ENCODE data around the gene UPK1B. TPM values are rescaled to one million over a fixed set of nuclear protein-coding genes. Genes with fewer than 3 reads are reported as not detected.

UPK1B gene
- total RNA-seq, 4 donors from 2014 or later: 2.1 to 2.2 TPM; not detected in 2

- DNase-seq (ENCODE audit: low spot score in 2 of 2): no peak
- no peak overlapping the region for H3K27ac ChIP-seq
- H3K4me3 ChIP-seq: no peak overlapping the region
- TF ChIP-seq POLR2A (IDR thresholded peaks at IDR 0.05) (no peak), POLR2AphosphoS5 (IDR thresholded peaks at IDR 0.05) (no peak), CTCF (IDR thresholded peaks at IDR 0.05) (no peak), EP300 (IDR thresholded peaks at IDR 0.05) (no peak)
- H3K4me1 ChIP-seq: peaks cover 4% of the 10 kb centered on the region
- H3K27me3 ChIP-seq: no peaks in the 10 kb centered on the region
- no peaks in the 10 kb centered on the region for H3K9me3 ChIP-seq
- no peaks in the 10 kb centered on the region for H3K36me3 ChIP-seq
Observed at GRCh38 chr3:119145128-119145499, 28.3 kb upstream of the UPK1B start.

DNA sequence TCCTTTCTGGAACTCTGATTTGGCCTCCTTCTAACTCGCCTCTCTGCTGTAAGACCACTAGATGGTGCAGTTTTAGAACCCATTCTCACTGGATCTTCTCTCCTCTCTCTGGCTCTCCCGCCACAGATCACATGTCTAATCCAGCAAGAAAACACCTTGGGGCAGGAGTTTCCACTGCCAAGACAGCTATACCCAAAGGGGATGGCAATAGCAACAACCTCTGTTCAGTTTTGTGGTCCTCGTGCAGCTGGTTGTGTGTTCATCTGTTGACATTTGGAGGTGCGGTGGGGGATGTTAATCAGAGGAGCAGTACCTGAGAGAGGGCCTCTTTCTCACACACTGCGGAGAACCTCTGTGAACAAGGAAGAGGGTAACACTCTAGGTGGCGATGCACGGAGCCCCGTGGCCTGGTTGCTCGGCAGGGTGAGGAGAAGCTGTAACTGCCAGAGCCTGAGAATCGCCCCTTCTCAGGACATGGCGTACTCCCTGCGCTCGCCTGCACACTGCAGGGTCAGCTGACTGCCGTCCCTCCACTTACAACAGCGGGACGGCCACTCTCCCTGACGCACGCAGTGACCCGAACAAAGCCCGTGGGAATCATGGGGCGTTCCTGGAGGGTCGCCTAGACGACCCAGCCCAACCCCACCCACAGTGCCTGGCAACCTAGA lies 27.8 kb upstream of the UPK1B start, which contains the start of gene TEX55:
Gene TEX55, plus strand, starts transcription at position 666 of the 668 bp plus-strand sequence. CDS start 25 bp downstream, outside the sequence.
- TF ChIP-seq POLR2AphosphoS5 (IDR thresholded peaks at IDR 0.05) (no peak), POLR2A (IDR thresholded peaks at IDR 0.05) (no peak), EP300 (IDR thresholded peaks at IDR 0.05) (no peak), CTCF (IDR thresholded peaks at IDR 0.05) (peak in 1 of 2 donors; percentile 39)
- no peak within 1 kb of the TSS for H3K4me3 ChIP-seq
- no peaks in the 10 kb centered on the region for H3K9me3 ChIP-seq
- peaks cover 4% of the 10 kb centered on the region for H3K4me1 ChIP-seq
- H3K27ac ChIP-seq: no peak within 1 kb of the TSS
- 68% methylated on average over 11 of the region's 23 CpGs for WGBS
- H3K36me3 ChIP-seq: no peaks in the 10 kb centered on the region
- no peaks in the 10 kb centered on the region for H3K27me3 ChIP-seq
- DNase-seq (ENCODE audit: low spot score in 2 of 2): peak in 1 of 2 donors; percentile 53

DNA sequence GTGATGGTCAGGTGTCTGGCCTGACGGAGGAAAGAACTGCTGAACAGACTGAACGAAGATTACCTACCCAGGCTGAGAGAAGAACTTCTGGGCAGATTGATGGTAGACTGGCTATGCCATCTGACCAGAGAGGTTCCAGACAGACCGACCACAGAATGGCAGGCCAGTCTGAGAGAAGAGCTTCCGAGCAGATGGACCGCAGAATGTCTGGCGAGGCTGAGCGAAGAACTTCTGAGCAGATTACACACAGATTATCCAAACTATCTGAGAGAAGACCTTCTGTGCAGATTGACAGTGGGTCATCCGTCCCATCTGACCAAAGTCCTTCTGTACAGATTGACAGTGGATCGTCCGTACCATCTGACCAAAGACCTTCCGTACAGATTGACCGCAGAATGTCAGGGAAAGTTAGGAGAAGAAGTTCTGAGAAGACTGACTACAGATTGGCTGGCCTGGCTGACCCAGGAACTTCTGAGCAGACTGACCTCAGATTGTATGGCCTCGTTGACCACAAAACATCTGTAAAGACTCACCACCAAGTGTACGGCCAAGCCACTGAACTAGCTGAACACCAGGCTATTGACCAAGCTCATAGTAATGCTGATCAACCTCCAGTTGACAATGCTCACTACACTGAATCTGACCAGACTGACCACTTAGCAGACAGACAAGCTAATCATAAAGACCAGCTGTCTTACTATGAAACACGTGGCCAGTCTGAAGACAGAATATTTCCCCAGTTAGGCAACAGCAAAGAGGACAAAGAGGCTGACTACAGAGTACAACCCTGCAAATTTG lies 26.6 kb upstream of the UPK1B start:
- 89% methylated on average over 15 of the region's 15 CpGs for WGBS
- no peaks in the 10 kb centered on the region for H3K36me3 ChIP-seq
- H3K4me3 ChIP-seq: no peak overlapping the region
- no peaks in the 10 kb centered on the region for H3K27me3 ChIP-seq
- no peaks in the 10 kb centered on the region for H3K9me3 ChIP-seq
- DNase-seq (ENCODE audit: low spot score in 2 of 2): peak in 1 of 2 donors; percentile 61
- no peak overlapping the region for H3K27ac ChIP-seq
- TF ChIP-seq POLR2AphosphoS5 (IDR thresholded peaks at IDR 0.05) (no peak), POLR2A (IDR thresholded peaks at IDR 0.05) (no peak), CTCF (IDR thresholded peaks at IDR 0.05) (no peak), EP300 (IDR thresholded peaks at IDR 0.05) (no peak)
- peaks cover 4% of the 10 kb centered on the region for H3K4me1 ChIP-seq

DNA sequence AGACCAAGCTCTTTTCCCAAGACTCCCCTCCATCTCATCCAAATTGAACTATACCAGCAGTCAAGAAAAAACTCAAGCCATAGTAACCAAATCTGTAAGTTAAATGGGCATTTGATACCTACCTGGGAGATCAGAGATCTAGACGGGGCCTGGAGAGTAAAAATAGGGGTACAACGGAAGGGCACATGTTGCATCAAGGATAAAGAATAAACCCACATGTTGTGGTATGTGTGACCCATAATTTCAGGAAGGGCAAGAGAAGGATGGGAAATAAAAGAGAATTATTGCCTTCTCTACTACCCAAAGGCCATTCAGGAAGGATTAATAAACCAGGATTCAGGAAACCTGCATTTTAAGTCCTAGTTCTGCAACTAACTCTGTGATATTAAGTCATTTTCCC lies 25.9 kb upstream of the UPK1B start:
- Histone ChIP-seq H3K27me3 (no peaks in the 10 kb centered on the region), H3K36me3 (no peaks in the 10 kb centered on the region), H3K27ac (no peak overlapping the region), H3K9me3 (no peaks in the 10 kb centered on the region), H3K4me3 (no peak overlapping the region), H3K4me1 (peaks cover 4% of the 10 kb centered on the region)
- DNase-seq (ENCODE audit: low spot score in 2 of 2): no peak
- WGBS: 47% methylated on average over 2 of the region's 2 CpGs
- TF ChIP-seq POLR2A (IDR thresholded peaks at IDR 0.05) (no peak), EP300 (IDR thresholded peaks at IDR 0.05) (no peak), POLR2AphosphoS5 (IDR thresholded peaks at IDR 0.05) (no peak), CTCF (IDR thresholded peaks at IDR 0.05) (no peak)

DNA sequence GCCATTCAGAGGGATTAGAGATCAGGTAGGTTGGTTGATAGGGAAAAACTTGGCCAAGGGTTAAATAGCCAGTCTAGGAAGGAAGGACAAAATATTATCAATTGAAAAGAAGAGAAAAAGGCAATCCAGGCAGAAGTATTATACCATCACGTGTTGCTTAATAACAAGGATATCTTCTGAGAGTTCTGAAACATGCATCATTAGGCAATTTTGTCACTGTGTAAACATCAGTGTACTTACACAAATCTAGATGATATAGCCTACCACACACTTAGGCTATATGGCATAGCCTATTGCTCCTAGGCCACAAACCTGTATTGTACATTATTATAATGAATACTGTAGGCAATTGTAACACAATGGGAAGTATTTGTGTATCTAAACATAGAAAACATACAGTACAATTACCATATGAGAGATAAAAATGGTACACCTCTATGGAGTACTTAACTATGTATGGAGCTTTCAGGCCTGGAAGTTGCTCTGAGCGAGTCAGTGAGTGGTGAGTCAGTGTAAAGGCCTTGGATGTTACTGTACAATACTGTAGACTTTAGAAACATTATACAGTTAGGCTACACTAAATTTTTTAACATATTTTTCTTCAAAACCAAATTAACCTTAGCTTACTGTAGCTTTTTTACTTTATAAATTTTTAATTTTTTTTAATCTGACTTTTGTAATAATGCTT lies 24.8 kb upstream of the UPK1B start:
- Histone ChIP-seq H3K27me3 (no peaks in the 10 kb centered on the region), H3K4me3 (no peak overlapping the region), H3K4me1 (peaks cover 4% of the 10 kb centered on the region), H3K27ac (no peak overlapping the region), H3K9me3 (peaks cover 1% of the 10 kb centered on the region), H3K36me3 (no peaks in the 10 kb centered on the region)
- TF ChIP-seq EP300 (IDR thresholded peaks at IDR 0.05) (no peak), POLR2A (IDR thresholded peaks at IDR 0.05) (no peak), CTCF (IDR thresholded peaks at IDR 0.05) (no peak), POLR2AphosphoS5 (IDR thresholded peaks at IDR 0.05) (no peak)
- DNase-seq (ENCODE audit: low spot score in 2 of 2): no peak
- 91% methylated on average over 2 of the region's 2 CpGs for WGBS

All from suprapubic skin (tissue), 4 donors.